OCI-LY7 (cell line): ENCODE data around the gene CDH22. TPM values are rescaled to one million over a fixed set of nuclear protein-coding genes. Genes with fewer than 3 reads are reported as not detected.

Experiments
- BruUV-seq: library from RNA; stranded (reverse); fragments of 400-500 nt; replicated peaks from 2 replicates; lab custom pipeline; 2021; lab: Mats Ljungman, UMichigan
- CTCF ChIA-PET: fragments of 300-600 bp; sonication (Branson Sonifier 250); formaldehyde crosslinking; loops from one replicate; lab custom pipeline; 2022; ENCODE audit warnings: antibody characterized with exemption; ENCODE audit not compliant: unreplicated experiment; lab: Charles Lee
- POLR2A ChIA-PET: fragments of 300-600 bp; sonication (Branson Sonifier 250); formaldehyde crosslinking; loops from one replicate; lab custom pipeline; 2022; ENCODE audit warnings: antibody characterized with exemption; lab: Charles Lee
- DNase-seq: peaks from one replicate; pipeline ENCODE4 v3.0.0-alpha.2; 2015; ENCODE audit warnings: low spot score
- H2AFZ ChIP-seq: fragments of 200-600 bp; sonication (generic), shearing (Covaris generic); 2 replicates; pipeline ENCODE4 v1.6.1; 2014; ENCODE audit warnings: mild to moderate bottlenecking, antibody characterized with exemption, low read length, moderate library complexity
- H3K27ac ChIP-seq: fragments of 200-600 bp; sonication (generic); 2 replicates; pipeline ENCODE4 v1.5.1; 2014; ENCODE audit warnings: mixed run types, low read depth, mild to moderate bottlenecking, moderate library complexity, low read length, inconsistent platforms; ENCODE audit not compliant: poor library complexity, severe bottlenecking
- H3K36me3 ChIP-seq: fragments of 200-600 bp; sonication (generic); 2 replicates; pipeline ENCODE4 v1.6.1; 2014; ENCODE audit warnings: mild to moderate bottlenecking, antibody characterized with exemption, low read length, moderate library complexity, mixed read lengths; ENCODE audit not compliant: insufficient read depth
- H3K4me1 ChIP-seq: fragments of 200-600 bp; sonication (generic); 2 replicates; pipeline ENCODE4 v1.5.1; 2014; ENCODE audit warnings: mild to moderate bottlenecking, low read length; ENCODE audit not compliant: insufficient read depth, poor library complexity, severe bottlenecking
- H3K4me2 ChIP-seq: fragments of 200-600 bp; sonication (generic); 2 replicates; pipeline ENCODE4 v1.6.1; 2014; ENCODE audit warnings: mild to moderate bottlenecking, low read length
- H3K4me3 ChIP-seq: fragments of 200-600 bp; sonication (generic); 2 replicates; pipeline ENCODE4 v1.5.1; 2014; ENCODE audit warnings: mild to moderate bottlenecking, low read depth, low read length; ENCODE audit not compliant: poor library complexity, severe bottlenecking
- H3K79me2 ChIP-seq: fragments of 200-600 bp; sonication (generic); 2 replicates; pipeline ENCODE4 v1.6.1; 2016; ENCODE audit warnings: low read depth, mild to moderate bottlenecking, low read length, moderate library complexity, mixed read lengths; ENCODE audit not compliant: insufficient read depth
- H3K9me2 ChIP-seq: fragments of 200-600 bp; sonication (generic); 2 replicates; pipeline ENCODE4 v1.6.1; 2016; ENCODE audit warnings: mild to moderate bottlenecking, low read length, mixed read lengths; ENCODE audit not compliant: insufficient read depth
- H3K9me3 ChIP-seq: fragments of 200-600 bp; sonication (generic); 2 replicates; pipeline ENCODE4 v1.6.1; 2014; ENCODE audit warnings: mild to moderate bottlenecking, mixed run types, low read length, mixed read lengths
- H4K20me1 ChIP-seq: fragments of 200-600 bp; sonication (generic); 2 replicates; pipeline ENCODE4 v1.6.1; 2014; ENCODE audit warnings: mild to moderate bottlenecking, antibody characterized with exemption, low read length, moderate library complexity, mixed read lengths; ENCODE audit not compliant: insufficient read depth
- CTCF ChIP-seq: fragments of 200-600 bp; sonication (generic); conservative IDR thresholded peaks from 2 replicates; pipeline ENCODE4 v1.5.1; 2014; ENCODE audit warnings: mild to moderate bottlenecking, antibody characterized with exemption, low read length, moderate library complexity, mixed read lengths
- EZH2phosphoT487 ChIP-seq: fragments of 200-600 bp; sonication (generic); IDR thresholded peaks from 2 replicates; pipeline ENCODE4 v1.6.1; 2018; ENCODE audit warnings: low read depth, borderline replicate concordance, mild to moderate bottlenecking, mixed run types, antibody characterized with exemption, low read length, moderate library complexity, mixed read lengths
- intact Hi-C: fragments of 100-400 bp; cut with micrococcal nuclease; formaldehyde crosslinking; loops from one replicate; pipeline ENCODE4 v1.10.0; 2022; ENCODE audit not compliant: unreplicated experiment
- total RNA-seq, 2 experiments: library from RNA; depleted of rRNA in 1 of 2; stranded (reverse); fragments of >200 nt in 1 of 2; shearing (Covaris generic) in 1 of 2; gene quantifications; 2 replicates each; pipeline ENCODE4 v1.2.3, GENCODE V29; 2014 to 2022

The CDH22 gene
- total RNA-seq, 2 experiments from 2014 or later: not detected

DNA sequence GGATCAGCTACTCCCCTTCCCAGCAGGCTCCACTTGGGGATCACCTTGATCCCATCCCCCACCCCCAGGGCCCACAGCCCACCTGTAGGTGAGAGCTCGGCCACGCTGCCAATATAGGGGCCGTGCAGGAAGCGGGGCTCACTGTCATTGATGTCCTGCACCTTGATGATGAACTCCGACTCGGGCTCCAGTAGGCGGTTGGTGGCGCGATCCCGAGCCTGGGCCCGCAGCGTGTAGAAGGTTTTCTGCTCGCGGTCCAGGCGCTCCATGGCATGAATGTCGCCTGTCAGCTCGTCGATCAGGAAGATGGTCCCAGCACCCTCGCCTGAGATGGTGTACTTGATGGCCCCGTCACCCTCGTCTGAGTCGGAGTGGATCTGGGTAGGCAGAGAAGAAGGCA, 67.4 kb downstream of the CDH22 start:
- H3K27ac ChIP-seq: no peak overlapping the region
- H3K36me3 ChIP-seq: no peaks in the 10 kb centered on the region
- no peak overlapping the region for H3K4me3 ChIP-seq
- no peak for TF ChIP-seq CTCF
- no peak for TF ChIP-seq EZH2phosphoT487
- H3K4me1 ChIP-seq: no peaks in the 10 kb centered on the region
- ChIA-PET POLR2A (no interaction called here), CTCF (no interaction called here)
- H3K9me2 ChIP-seq: no peaks in the 10 kb centered on the region
- BruUV-seq: no TSS peak
- intact Hi-C loops: no loop called here
- H3K9me3 ChIP-seq: no peaks in the 10 kb centered on the region
- H2AFZ ChIP-seq: no peak overlapping the region
- no peak overlapping the region for H3K4me2 ChIP-seq
- DNase-seq: no peak
- no peaks in the 10 kb centered on the region for H3K79me2 ChIP-seq
- no peaks in the 10 kb centered on the region for H4K20me1 ChIP-seq

DNA sequence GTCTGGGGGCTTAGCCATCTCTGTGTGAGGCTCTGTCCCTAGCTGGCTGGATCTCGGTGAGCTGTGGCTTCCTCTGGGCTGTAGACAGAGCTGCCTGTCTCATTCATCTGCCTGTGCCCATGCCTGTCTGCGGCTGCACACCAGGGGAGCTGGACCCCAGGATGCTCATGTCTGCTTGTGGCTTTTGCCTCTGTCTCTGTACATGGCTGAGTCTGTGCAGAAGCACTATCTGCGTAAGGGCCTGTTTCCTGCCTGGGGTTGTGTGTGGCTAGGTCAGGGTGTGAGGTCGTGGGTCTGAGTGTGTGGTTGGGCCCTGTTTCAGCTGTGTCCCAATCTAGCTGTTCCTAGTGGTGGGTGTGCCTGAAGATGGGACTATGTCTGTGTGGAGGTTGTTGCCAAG, 68.2 kb downstream of the CDH22 start:
- H3K4me1 ChIP-seq: no peaks in the 10 kb centered on the region
- ChIA-PET POLR2A (no interaction called here), CTCF (no interaction called here)
- H3K4me2 ChIP-seq: no peak overlapping the region
- BruUV-seq: no TSS peak
- H3K27ac ChIP-seq: no peak overlapping the region
- no peak for DNase-seq
- TF ChIP-seq EZH2phosphoT487 (no peak), CTCF (no peak)
- H3K36me3 ChIP-seq: no peaks in the 10 kb centered on the region
- H3K9me2 ChIP-seq: no peaks in the 10 kb centered on the region
- no peaks in the 10 kb centered on the region for H4K20me1 ChIP-seq
- intact Hi-C loops: no loop called here
- no peak overlapping the region for H2AFZ ChIP-seq
- no peak overlapping the region for H3K4me3 ChIP-seq
- no peaks in the 10 kb centered on the region for H3K79me2 ChIP-seq
- no peaks in the 10 kb centered on the region for H3K9me3 ChIP-seq

- H3K4me2 ChIP-seq: no peak overlapping the region
- CTCF ChIA-PET: no interaction called here
- BruUV-seq: no TSS peak
- H3K79me2 ChIP-seq: no peaks in the 10 kb centered on the region
- no peaks in the 10 kb centered on the region for H3K36me3 ChIP-seq
- TF ChIP-seq EZH2phosphoT487 (no peak), CTCF (no peak)
- intact Hi-C loops: no loop called here
- H3K9me2 ChIP-seq: no peaks in the 10 kb centered on the region
- H4K20me1 ChIP-seq: no peaks in the 10 kb centered on the region
- no peaks in the 10 kb centered on the region for H3K4me1 ChIP-seq
- H3K9me3 ChIP-seq: no peaks in the 10 kb centered on the region
- POLR2A ChIA-PET: interaction anchor here (0.6 kb wide), 2 partner anchors 126 to 645 kb away, joined by 3 read pairs; no protein-coding TSS in a partner anchor
- H2AFZ ChIP-seq: no peak overlapping the region
- DNase-seq: no peak
- H3K27ac ChIP-seq: no peak overlapping the region
- H3K4me3 ChIP-seq: no peak overlapping the region
These were observed 70.6 kb downstream of the CDH22 start for GRCh38 chr20:46237736-46238135.
